Measurements from ENCODE around the gene CFAP74.

- TF ChIP-seq CTCF (IDR thresholded peaks at IDR 0.05; ENCODE audit: poor library complexity): no peak
- no peak for TF ChIP-seq EZH2 (IDR thresholded peaks at IDR 0.05; ENCODE audit: borderline replicate concordance)
Measured at GRCh38 chr1:1958071-1958541, 45.5 kb downstream of the CFAP74 start.
